ENCODE measurements around the gene CSE1L. TPM values are rescaled to one million over a fixed set of nuclear protein-coding genes. Genes with fewer than 3 reads are reported as not detected.

CSE1L gene, protein sequence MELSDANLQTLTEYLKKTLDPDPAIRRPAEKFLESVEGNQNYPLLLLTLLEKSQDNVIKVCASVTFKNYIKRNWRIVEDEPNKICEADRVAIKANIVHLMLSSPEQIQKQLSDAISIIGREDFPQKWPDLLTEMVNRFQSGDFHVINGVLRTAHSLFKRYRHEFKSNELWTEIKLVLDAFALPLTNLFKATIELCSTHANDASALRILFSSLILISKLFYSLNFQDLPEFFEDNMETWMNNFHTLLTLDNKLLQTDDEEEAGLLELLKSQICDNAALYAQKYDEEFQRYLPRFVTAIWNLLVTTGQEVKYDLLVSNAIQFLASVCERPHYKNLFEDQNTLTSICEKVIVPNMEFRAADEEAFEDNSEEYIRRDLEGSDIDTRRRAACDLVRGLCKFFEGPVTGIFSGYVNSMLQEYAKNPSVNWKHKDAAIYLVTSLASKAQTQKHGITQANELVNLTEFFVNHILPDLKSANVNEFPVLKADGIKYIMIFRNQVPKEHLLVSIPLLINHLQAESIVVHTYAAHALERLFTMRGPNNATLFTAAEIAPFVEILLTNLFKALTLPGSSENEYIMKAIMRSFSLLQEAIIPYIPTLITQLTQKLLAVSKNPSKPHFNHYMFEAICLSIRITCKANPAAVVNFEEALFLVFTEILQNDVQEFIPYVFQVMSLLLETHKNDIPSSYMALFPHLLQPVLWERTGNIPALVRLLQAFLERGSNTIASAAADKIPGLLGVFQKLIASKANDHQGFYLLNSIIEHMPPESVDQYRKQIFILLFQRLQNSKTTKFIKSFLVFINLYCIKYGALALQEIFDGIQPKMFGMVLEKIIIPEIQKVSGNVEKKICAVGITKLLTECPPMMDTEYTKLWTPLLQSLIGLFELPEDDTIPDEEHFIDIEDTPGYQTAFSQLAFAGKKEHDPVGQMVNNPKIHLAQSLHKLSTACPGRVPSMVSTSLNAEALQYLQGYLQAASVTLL
- total RNA-seq = 10 to 100 TPM; 27.8 to 91.6 (median 44.8) TPM
- polyA plus RNA-seq = 10 to 100 TPM; 19.1 to 81.0 (median 19.7) TPM
- long read RNA-seq, donor 1, transcript CSE1L-201 (25 exons, 3,553 nt) = major isoform, 20 of 124 reads
- long read RNA-seq, donor 1, partial matches to known transcripts = 104 of 124 reads
- long read RNA-seq, donor 1, other reads (novel, unspliced or antisense) = 0 of 124 reads
- long read RNA-seq, donor 2, transcript CSE1L-201 (25 exons, 3,553 nt) = major isoform, 12 of 58 reads
- long read RNA-seq, donor 2, partial matches to known transcripts = 46 of 58 reads
- long read RNA-seq, donor 2, other reads (novel, unspliced or antisense) = 0 of 58 reads
- long read RNA-seq, donor 3, transcript CSE1L-201 (25 exons, 3,553 nt) = major isoform, 21 of 63 reads
- long read RNA-seq, donor 3, partial matches to known transcripts = 41 of 63 reads
- long read RNA-seq, donor 3, other reads (novel, unspliced or antisense) = 0 of 63 reads
- long read RNA-seq, donor 4, transcript CSE1L-201 (25 exons, 3,553 nt) = major isoform, 7 of 13 reads
- long read RNA-seq, donor 4, partial matches to known transcripts = 3 of 13 reads
- long read RNA-seq, donor 4, other reads (novel, unspliced or antisense) = 2 of 13 reads
- long read RNA-seq, donor 5, transcript CSE1L-201 (25 exons, 3,553 nt) = major isoform, 67 of 78 reads
- long read RNA-seq, donor 5, partial matches to known transcripts = 7 of 78 reads
- long read RNA-seq, donor 5, other reads (novel, unspliced or antisense) = 4 of 78 reads
- long read RNA-seq, donor 6, transcript CSE1L-201 (25 exons, 3,553 nt) = major isoform, 8 of 11 reads
- long read RNA-seq, donor 6, partial matches to known transcripts = 3 of 11 reads
- long read RNA-seq, donor 6, other reads (novel, unspliced or antisense) = 0 of 11 reads
- long read RNA-seq, donor 7, partial matches to known transcripts = 51 of 55 reads
- long read RNA-seq, donor 7, other reads (novel, unspliced or antisense) = 0 of 55 reads
- long read RNA-seq, donor 8, transcript CSE1L-201 (25 exons, 3,553 nt) = major isoform, 18 of 144 reads
- long read RNA-seq, donor 8, partial matches to known transcripts = 125 of 144 reads
- long read RNA-seq, donor 8, other reads (novel, unspliced or antisense) = 0 of 144 reads
- long read RNA-seq, donor 9, transcript CSE1L-201 (25 exons, 3,553 nt) = major isoform, 9 of 42 reads
- long read RNA-seq, donor 9, partial matches to known transcripts = 33 of 42 reads
- long read RNA-seq, donor 9, other reads (novel, unspliced or antisense) = 0 of 42 reads
- long read RNA-seq, donor 10, partial matches to known transcripts = 70 of 74 reads
- long read RNA-seq, donor 10, other reads (novel, unspliced or antisense) = 0 of 74 reads

DNA sequence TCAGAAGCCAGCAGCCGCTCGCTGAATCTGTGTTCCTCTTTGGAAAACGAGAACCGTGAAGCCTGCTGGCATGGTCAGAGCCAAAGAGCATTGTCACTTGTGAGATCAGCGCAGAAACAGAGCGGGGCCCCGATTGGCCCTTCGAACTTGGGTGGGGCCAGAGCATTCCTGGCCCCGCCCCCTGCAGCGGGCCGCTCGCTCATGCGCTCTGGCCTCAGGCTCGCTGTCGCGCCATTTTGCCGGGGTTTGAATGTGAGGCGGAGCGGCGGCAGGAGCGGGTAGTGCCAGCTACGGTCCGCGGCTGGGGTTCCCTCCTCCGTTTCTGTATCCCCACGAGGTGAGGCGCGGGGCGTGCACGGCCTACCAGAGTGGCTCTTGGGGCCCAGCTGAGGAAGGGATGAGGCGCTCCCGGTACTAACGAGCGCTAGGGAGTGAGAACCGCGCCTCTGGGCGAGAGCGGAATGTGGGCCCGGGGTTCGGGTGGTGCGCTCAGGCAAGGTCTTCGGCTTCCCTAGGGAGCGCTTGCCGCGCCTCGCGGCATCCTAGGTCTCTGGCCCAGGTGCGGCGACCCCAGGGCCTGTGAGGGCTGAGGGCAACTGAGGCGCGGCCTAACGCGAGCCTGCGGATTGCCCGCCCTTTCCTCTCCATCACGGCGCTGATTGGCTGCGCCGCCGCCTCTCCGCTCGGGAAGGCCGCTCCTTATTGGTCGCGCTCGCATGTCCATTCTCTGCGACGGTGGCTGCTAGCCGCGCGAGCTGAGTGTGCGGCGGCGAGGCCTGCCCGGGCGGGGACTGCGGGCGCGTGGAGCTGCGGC, at the start of gene CSE1L:
Gene CSE1L, plus strand, starts transcription at position 226 of the 814 bp plus-strand sequence. CDS start 12,152 bp downstream, outside the sequence.
- Histone ChIP-seq H3K36me3 (replicated peaks in 1 of 2) (no peaks in the 10 kb centered on the region), H3K27ac (peak within 1 kb of the TSS; percentile 82 to 93 (median 91)), H3K4me3 (peak within 1 kb of the TSS in 3 of 4 donors; percentile 61 to 93 (median 92)), H3K27me3 (no peaks in the 10 kb centered on the region), H3K4me1 (replicated peaks in 1 of 2) (peaks cover 4 to 19% of the 10 kb centered on the region in 2 donors), H3K9me3 (replicated peaks in 1 of 3) (no peaks in the 10 kb centered on the region)
- peak; percentile 46 to 91 for TF ChIP-seq POLR2A (IDR thresholded peaks at IDR 0.05)
- TF ChIP-seq, protein P1, sequence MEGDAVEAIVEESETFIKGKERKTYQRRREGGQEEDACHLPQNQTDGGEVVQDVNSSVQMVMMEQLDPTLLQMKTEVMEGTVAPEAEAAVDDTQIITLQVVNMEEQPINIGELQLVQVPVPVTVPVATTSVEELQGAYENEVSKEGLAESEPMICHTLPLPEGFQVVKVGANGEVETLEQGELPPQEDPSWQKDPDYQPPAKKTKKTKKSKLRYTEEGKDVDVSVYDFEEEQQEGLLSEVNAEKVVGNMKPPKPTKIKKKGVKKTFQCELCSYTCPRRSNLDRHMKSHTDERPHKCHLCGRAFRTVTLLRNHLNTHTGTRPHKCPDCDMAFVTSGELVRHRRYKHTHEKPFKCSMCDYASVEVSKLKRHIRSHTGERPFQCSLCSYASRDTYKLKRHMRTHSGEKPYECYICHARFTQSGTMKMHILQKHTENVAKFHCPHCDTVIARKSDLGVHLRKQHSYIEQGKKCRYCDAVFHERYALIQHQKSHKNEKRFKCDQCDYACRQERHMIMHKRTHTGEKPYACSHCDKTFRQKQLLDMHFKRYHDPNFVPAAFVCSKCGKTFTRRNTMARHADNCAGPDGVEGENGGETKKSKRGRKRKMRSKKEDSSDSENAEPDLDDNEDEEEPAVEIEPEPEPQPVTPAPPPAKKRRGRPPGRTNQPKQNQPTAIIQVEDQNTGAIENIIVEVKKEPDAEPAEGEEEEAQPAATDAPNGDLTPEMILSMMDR (IDR thresholded peaks at IDR 0.05) = peak in 5 of 6 experiments; percentile 22 to 67 (median 55)
- 0% methylated on average over 13 to 80 of the region's 80 CpGs for WGBS, 4 donors
- DNase-seq = peak; percentile 94 to 98 (median 96)
- intact Hi-C loops (cut with DNase I) = no loop called here

GRCh38 chr20:48999890-49000870, 45.9 kb upstream of the CSE1L start:
- H3K27ac ChIP-seq = peak overlapping the region in 3 of 5 donors; percentile 52 to 82 (median 82)
- H3K4me1 ChIP-seq (replicated peaks in 1 of 2) = peaks cover 0 to 16% of the 10 kb centered on the region in 2 donors
- peaks cover 0 to 61% of the 10 kb centered on the region in 2 donors for H3K36me3 ChIP-seq (replicated peaks in 1 of 2)
- H3K4me3 ChIP-seq = no peak overlapping the region
- WGBS, 4 donors = 34 to 42% (median 40%) methylated on average over 3 of the region's 3 CpGs
- no peaks in the 10 kb centered on the region for H3K27me3 ChIP-seq
- peak in 2 of 7 donors; percentile 42 to 43 for DNase-seq
- peak in 1 of 2 donors; percentile 28 for TF ChIP-seq POLR2A (IDR thresholded peaks at IDR 0.05)
- TF ChIP-seq, protein P1 (IDR thresholded peaks at IDR 0.05) = no peak
- H3K9me3 ChIP-seq (replicated peaks in 1 of 3) = no peaks in the 10 kb centered on the region
- intact Hi-C loops (cut with DNase I) = no loop called here

Data from adrenal gland (tissue), 19 donors.